GM19099 (cell line): ENCODE data around the gene KEAP1.

Experiments used
- POLR2A ChIP-seq: IDR thresholded peaks from 3 replicates; pipeline ENCODE4 v1.6.1; 2011; ENCODE audit warnings: low read depth; ENCODE audit not compliant: insufficient read length; ENCODE audit errors: extremely low read depth

The KEAP1 gene

GRCh38 chr19:10449037-10449436 is 54.1 kb downstream of the KEAP1 start:
- no peak for TF ChIP-seq POLR2A

GRCh38 chr19:10442698-10443097 is 60.5 kb downstream of the KEAP1 start:
- no peak for TF ChIP-seq POLR2A

DNA sequence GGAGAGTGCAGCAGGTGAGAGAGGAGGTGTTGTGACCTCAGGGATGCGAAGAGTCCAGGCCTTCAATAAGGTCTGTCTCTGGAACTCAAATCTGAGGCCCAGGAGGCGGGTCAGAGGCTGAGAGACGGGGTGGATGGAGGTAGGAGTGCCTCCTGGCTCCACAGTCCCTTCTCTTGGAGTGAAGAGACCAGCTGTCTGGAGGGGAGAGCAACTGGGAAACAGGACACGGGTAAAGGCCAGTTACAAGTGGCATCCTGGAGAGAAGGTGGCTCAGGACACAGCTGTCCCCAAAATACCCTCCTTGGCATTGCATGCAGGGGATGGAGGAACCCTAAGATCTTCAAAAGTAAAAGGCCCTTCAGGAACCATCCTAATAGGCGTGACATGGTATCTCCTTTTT is 63.6 kb downstream of the KEAP1 start:
- TF ChIP-seq POLR2A: no peak
